ENCODE data around the gene TNPO2. TPM values are rescaled to one million over a fixed set of nuclear protein-coding genes. Genes with fewer than 3 reads are reported as not detected.

Gene TNPO2
- total RNA-seq, 1 donor from 2014 or later, result 109 TPM

- TF ChIP-seq CTCF (IDR thresholded peaks at IDR 0.05; ENCODE audit: unreplicated experiment), result no peak
- no peaks in the 10 kb centered on the region for H3K9me3 Mint-ChIP-seq (ENCODE audit: low read depth)
- no peaks in the 10 kb centered on the region for H3K27me3 Mint-ChIP-seq
- H3K4me1 Mint-ChIP-seq (ENCODE audit: low read depth), result peaks cover 14% of the 10 kb centered on the region
- peaks cover 16% of the 10 kb centered on the region for H3K36me3 Mint-ChIP-seq (ENCODE audit: insufficient read depth)
- no peak overlapping the region for H3K4me3 Mint-ChIP-seq (ENCODE audit: low read depth)
- H3K27ac Mint-ChIP-seq, result no peak overlapping the region
- DNase-seq (ENCODE audit: low spot score, unreplicated experiment), result no peak
These were observed 51.0 kb downstream of the TNPO2 start for GRCh38 chr19:12672744-12673143.

DNA sequence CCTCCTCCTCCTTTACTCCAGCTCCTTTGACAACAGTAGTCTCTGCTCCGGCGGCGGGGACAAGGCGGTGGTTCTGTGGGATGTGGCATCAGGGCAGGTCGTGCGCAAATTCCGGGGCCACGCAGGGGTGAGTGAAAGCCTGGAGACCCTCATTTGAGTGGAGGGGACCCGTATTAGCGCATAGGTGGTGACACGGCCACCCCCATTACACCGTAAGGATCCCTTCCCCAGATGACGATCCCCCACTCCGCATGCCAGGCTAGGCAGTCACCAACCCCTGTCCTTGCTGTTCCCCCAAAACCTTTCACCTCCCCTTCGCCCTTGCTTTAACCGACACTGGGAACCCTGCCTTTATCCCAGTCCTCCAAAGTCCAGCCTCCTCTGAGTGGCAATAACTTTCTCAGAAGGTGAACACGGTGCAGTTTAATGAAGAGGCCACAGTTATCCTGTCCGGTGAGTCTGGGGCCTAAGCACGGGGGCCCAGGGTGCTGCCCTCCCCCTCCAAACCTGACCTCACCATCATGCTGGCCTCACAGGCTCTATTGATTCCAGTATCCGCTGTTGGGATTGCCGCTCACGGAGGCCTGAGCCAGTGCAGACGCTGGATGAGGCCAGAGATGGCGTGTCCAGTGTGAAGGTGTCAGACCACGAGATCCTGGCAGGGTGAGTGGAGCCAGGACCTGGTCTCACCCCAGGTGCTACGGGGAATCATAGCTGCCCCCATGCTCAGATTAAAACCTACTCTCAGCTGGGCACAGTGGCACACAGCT lies 53.4 kb downstream of the TNPO2 start:
- Mint-ChIP-seq H3K27ac (peak overlapping the region; percentile 100), H3K36me3 (ENCODE audit: insufficient read depth) (peaks cover 13% of the 10 kb centered on the region), H3K27me3 (no peaks in the 10 kb centered on the region), H3K4me1 (ENCODE audit: low read depth) (peaks cover 27% of the 10 kb centered on the region), H3K9me3 (ENCODE audit: low read depth) (no peaks in the 10 kb centered on the region), H3K4me3 (ENCODE audit: low read depth) (peak overlapping the region; percentile 94)
- no peak for TF ChIP-seq CTCF (IDR thresholded peaks at IDR 0.05; ENCODE audit: unreplicated experiment)
- DNase-seq (ENCODE audit: low spot score, unreplicated experiment), result no peak

DNA sequence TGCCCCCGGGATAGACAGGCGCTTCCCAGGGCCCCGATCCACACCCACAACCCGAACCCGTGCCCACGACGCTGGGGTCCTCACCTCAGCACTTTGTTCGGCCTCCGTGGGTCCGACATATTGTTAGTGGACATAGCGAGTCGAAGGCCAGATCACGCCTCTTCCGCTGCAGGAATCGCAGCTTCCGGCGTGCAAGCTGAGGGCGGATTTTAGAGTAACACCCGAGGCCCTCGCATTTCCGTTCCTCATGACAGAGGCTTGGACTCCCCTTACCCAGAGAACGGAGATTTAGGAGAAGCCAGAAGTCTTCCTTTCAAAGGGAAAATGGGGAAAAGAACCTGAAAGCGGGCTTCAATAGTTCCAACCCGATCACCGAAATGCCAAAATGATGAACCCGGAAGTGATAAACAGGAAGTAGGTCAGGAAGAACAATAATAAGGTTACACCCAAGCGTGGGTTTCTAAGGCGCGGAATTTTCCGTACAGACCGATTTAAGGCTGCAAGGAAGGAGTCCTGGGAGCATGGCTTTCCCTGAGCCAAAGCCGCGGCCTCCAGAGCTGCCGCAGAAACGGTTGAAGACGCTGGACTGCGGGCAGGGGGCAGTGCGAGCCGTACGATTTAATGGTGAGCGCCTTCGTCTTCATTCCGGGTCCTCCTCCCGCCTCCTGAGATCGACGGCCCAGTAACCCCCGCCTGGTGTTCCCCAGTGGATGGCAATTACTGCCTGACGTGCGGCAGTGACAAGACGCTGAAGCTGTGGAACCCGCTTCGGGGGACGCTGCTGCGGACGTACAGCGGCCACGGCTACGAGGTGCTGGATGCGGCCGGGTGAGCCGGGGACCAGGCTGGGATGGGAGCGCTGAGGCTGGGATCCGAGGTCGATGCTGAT lies 54.2 kb downstream of the TNPO2 start:
- Mint-ChIP-seq H3K9me3 (ENCODE audit: low read depth) (no peaks in the 10 kb centered on the region), H3K36me3 (ENCODE audit: insufficient read depth) (peaks cover 12% of the 10 kb centered on the region), H3K4me3 (ENCODE audit: low read depth) (peak overlapping the region; percentile 94), H3K4me1 (ENCODE audit: low read depth) (peaks cover 27% of the 10 kb centered on the region), H3K27ac (peak overlapping the region; percentile 100), H3K27me3 (no peaks in the 10 kb centered on the region)
- TF ChIP-seq CTCF (IDR thresholded peaks at IDR 0.05; ENCODE audit: unreplicated experiment), result peak; percentile 16
- peak; percentile 59 for DNase-seq (ENCODE audit: low spot score, unreplicated experiment)

DNA sequence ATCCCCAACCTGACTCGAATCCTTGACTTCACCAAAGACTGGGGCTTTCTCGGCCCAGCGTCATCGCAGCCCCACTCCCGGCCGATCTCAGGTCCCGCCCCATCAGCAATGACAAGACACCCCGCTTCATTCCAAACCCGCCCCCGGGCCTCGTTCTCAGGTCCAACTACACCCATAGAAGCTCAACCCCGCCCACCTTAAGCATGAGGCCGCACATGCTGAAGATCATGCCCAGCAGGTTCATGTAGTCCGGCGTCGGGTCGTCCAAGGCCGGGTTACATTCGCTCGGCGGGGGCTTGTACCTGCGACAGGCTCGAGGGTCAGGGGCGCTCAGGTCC lies 54.8 kb downstream of the TNPO2 start:
- H3K4me1 Mint-ChIP-seq (ENCODE audit: low read depth), result peaks cover 27% of the 10 kb centered on the region
- H3K27me3 Mint-ChIP-seq, result no peaks in the 10 kb centered on the region
- no peaks in the 10 kb centered on the region for H3K9me3 Mint-ChIP-seq (ENCODE audit: low read depth)
- no peak for TF ChIP-seq CTCF (IDR thresholded peaks at IDR 0.05; ENCODE audit: unreplicated experiment)
- peaks cover 8% of the 10 kb centered on the region for H3K36me3 Mint-ChIP-seq (ENCODE audit: insufficient read depth)
- H3K4me3 Mint-ChIP-seq (ENCODE audit: low read depth), result peak overlapping the region; percentile 94
- no peak for DNase-seq (ENCODE audit: low spot score, unreplicated experiment)
- H3K27ac Mint-ChIP-seq, result peak overlapping the region; percentile 100

GRCh38 chr19:12668346-12668745 lies 55.4 kb downstream of the TNPO2 start:
- Mint-ChIP-seq H3K36me3 (ENCODE audit: insufficient read depth) (peaks cover 6% of the 10 kb centered on the region), H3K27me3 (no peaks in the 10 kb centered on the region), H3K27ac (peak overlapping the region; percentile 100), H3K4me3 (ENCODE audit: low read depth) (peak overlapping the region; percentile 94), H3K9me3 (ENCODE audit: low read depth) (no peaks in the 10 kb centered on the region), H3K4me1 (ENCODE audit: low read depth) (peaks cover 27% of the 10 kb centered on the region)
- no peak for DNase-seq (ENCODE audit: low spot score, unreplicated experiment)
- no peak for TF ChIP-seq CTCF (IDR thresholded peaks at IDR 0.05; ENCODE audit: unreplicated experiment)
